HFFc6 (cell line): ENCODE results near the gene WDR55. TPM values are rescaled to one million over a fixed set of nuclear protein-coding genes. Genes with fewer than 3 reads are reported as not detected.
"Not testable (repeated sequence)": the region's sequence is repeated elsewhere in the genome, so short reads cannot be mapped to it uniquely, and the experiment has no call there.

Experiments used
- DNase-seq: peaks from one replicate; pipeline ENCODE4 v3.0.0-alpha.2; 2018
- H3K27ac Mint-ChIP-seq: 2 replicates; pipeline ENCODE4 v1.8.0; 2020; ENCODE audit warnings: mild to moderate bottlenecking, mixed read lengths
- H3K27me3 Mint-ChIP-seq: 2 replicates; pipeline ENCODE4 v1.8.0; 2021; ENCODE audit warnings: mild to moderate bottlenecking, moderate library complexity, mixed read lengths; ENCODE audit not compliant: insufficient read depth
- H3K36me3 Mint-ChIP-seq: 2 replicates; pipeline ENCODE4 v1.8.0; 2021; ENCODE audit warnings: low read depth, mixed read lengths
- H3K4me1 Mint-ChIP-seq: 2 replicates; pipeline ENCODE4 v1.8.0; 2020; ENCODE audit warnings: low read depth, mixed read lengths
- H3K4me3 Mint-ChIP-seq: 2 replicates; pipeline ENCODE4 v1.8.0; 2020; ENCODE audit warnings: mild to moderate bottlenecking, moderate library complexity, mixed read lengths
- H3K9me3 Mint-ChIP-seq: 2 replicates; pipeline ENCODE4 v1.8.0; 2020; ENCODE audit warnings: mild to moderate bottlenecking, mixed read lengths
- total RNA-seq, 6 experiments: library from RNA; stranded (reverse); fragmentation: NEBNext Ultra II Directional; extraction: Animal tissue kit (Norgen Biotek cat#: 25700); gene quantifications; 2 replicates in 1 of 6; 3 replicates in 5 of 6; pipeline ENCODE4 v1.2.3, GENCODE V29; 2021
- TF ChIP-seq, protein P1 (sequence below): fragments of 200-600 bp; sonication (generic); IDR thresholded peaks from 2 replicates; pipeline ENCODE4 v1.5.0; 2021; ENCODE audit warnings: antibody characterized with exemption, mild to moderate bottlenecking

Gene WDR55
- total RNA-seq, 6 experiments from 2014 or later: 23.7 to 28.3 (median 25.8) TPM

DNA sequence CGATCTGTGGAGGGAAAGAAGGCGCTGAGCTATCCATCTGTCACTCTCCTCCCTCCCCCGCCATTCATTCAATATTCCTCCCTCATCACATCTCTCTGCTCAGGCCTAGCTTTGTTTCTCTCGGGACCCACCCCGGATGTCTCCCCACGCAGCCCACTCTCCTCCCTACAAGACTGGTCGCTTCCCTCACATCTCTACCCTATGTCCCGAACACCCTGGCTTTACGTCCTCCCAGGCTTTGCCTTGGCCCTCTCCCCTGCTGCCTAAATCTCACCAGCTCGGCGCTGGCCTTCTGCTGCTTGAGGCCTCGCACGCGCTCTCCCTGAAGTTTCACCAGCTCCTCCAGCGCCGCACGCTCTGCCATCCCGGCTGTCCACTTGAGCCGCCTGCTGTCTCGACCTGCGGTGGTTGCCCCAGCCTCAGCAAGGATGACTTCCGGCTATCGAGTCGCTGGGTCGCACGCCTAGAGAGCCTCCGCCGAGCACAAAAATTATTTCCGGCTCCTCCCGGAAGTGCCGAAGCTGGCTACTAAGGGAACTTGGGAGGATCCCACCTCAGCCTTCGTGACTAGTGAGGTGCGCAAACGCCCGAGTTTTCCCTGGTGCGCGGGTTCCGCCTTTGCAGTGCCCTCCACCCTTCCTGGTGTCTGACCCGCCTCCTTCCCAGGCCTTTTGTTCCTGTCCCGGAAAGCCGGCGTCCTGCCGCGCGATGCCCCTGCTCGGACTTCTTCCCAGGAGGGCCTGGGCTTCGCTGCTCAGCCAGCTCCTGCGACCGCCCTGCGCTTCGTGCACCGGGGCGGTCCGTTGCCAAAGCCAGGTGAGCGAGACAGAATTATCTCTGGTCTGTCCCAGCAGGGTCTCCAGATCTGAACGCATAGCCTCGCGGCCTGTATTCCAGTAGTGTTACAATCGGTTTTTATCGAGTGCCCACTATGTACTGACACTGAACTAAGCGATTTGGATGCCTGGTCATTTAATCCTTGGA lies 26.5 kb downstream of the WDR55 start, which contains the start of the genes HARS1 and HARS2:
Gene HARS1, minus strand, starts transcription at position 430 of the 984 bp plus-strand sequence. Its CDS starts 66 bp downstream, at position 364.
Gene HARS2, plus strand, starts transcription at position 515 of the 984 bp plus-strand sequence. Its CDS starts 194 bp downstream, at position 709.
- Mint-ChIP-seq H3K4me1 (peaks cover 44% of the 10 kb centered on the region), H3K27me3 (no peaks in the 10 kb centered on the region), H3K4me3 (peak within 1 kb of the TSS; percentile 97), H3K27ac (peak within 1 kb of the TSS; percentile 95), H3K9me3 (no peaks in the 10 kb centered on the region), H3K36me3 (peaks cover 24% of the 10 kb centered on the region)
- DNase-seq: peak; percentile 98
- TF ChIP-seq, protein P1, sequence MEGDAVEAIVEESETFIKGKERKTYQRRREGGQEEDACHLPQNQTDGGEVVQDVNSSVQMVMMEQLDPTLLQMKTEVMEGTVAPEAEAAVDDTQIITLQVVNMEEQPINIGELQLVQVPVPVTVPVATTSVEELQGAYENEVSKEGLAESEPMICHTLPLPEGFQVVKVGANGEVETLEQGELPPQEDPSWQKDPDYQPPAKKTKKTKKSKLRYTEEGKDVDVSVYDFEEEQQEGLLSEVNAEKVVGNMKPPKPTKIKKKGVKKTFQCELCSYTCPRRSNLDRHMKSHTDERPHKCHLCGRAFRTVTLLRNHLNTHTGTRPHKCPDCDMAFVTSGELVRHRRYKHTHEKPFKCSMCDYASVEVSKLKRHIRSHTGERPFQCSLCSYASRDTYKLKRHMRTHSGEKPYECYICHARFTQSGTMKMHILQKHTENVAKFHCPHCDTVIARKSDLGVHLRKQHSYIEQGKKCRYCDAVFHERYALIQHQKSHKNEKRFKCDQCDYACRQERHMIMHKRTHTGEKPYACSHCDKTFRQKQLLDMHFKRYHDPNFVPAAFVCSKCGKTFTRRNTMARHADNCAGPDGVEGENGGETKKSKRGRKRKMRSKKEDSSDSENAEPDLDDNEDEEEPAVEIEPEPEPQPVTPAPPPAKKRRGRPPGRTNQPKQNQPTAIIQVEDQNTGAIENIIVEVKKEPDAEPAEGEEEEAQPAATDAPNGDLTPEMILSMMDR: no peak

DNA sequence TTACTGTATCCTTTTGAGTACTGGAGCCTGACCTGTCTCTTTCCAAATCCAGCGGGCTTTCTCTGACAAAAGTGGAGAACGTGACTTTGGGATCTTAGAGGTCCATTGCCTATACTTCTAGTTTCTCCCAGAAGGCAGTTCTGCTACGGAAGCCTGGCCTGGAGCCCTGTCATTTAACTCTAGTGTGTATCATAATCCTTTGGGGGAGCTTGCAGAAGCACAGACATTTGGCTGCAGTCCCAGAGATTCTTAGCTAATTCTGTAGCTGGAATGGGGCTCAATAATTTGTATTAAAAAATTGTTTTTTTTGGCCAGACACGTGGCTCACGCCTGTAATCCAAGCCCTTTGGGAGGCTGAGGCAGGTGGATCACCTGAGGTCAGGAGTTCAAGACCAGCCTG lies 29.6 kb downstream of the WDR55 start:
- Mint-ChIP-seq H3K27ac (no peak overlapping the region), H3K4me1 (peaks cover 35% of the 10 kb centered on the region), H3K9me3 (no peaks in the 10 kb centered on the region), H3K27me3 (no peaks in the 10 kb centered on the region), H3K4me3 (no peak overlapping the region), H3K36me3 (peaks cover 41% of the 10 kb centered on the region)
- TF ChIP-seq, protein P1: no peak
- no peak for DNase-seq

DNA sequence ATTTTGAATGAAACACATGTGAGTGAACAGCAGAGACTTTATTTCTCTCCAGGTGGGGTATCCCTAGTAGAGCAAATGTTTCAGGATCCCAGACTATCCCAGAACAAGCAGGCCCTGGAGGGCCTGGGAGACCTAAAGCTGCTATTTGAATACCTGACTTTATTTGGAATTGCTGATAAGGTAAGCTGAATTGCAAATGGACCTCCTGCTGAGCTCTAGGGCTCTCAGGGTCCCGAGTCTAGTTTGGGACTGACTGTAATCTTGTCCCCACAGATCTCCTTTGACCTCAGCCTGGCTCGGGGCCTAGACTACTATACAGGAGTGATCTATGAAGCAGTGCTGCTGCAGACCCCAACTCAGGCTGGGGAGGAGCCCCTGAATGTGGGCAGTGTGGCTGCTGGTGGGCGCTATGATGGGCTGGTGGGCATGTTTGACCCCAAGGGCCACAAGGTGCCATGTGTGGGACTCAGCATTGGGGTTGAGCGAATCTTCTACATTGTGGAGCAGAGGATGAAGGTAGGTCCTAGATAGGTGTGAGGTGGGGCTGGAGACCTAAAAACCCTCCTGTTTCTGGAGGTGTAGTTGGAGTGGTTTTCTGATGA lies 32.3 kb downstream of the WDR55 start:
- no peaks in the 10 kb centered on the region for H3K9me3 Mint-ChIP-seq
- H3K4me3 Mint-ChIP-seq: no peak overlapping the region
- peaks cover 39% of the 10 kb centered on the region for H3K4me1 Mint-ChIP-seq
- no peak overlapping the region for H3K27ac Mint-ChIP-seq
- TF ChIP-seq, protein P1: no peak
- DNase-seq: no peak
- no peaks in the 10 kb centered on the region for H3K27me3 Mint-ChIP-seq
- peaks cover 50% of the 10 kb centered on the region for H3K36me3 Mint-ChIP-seq

DNA sequence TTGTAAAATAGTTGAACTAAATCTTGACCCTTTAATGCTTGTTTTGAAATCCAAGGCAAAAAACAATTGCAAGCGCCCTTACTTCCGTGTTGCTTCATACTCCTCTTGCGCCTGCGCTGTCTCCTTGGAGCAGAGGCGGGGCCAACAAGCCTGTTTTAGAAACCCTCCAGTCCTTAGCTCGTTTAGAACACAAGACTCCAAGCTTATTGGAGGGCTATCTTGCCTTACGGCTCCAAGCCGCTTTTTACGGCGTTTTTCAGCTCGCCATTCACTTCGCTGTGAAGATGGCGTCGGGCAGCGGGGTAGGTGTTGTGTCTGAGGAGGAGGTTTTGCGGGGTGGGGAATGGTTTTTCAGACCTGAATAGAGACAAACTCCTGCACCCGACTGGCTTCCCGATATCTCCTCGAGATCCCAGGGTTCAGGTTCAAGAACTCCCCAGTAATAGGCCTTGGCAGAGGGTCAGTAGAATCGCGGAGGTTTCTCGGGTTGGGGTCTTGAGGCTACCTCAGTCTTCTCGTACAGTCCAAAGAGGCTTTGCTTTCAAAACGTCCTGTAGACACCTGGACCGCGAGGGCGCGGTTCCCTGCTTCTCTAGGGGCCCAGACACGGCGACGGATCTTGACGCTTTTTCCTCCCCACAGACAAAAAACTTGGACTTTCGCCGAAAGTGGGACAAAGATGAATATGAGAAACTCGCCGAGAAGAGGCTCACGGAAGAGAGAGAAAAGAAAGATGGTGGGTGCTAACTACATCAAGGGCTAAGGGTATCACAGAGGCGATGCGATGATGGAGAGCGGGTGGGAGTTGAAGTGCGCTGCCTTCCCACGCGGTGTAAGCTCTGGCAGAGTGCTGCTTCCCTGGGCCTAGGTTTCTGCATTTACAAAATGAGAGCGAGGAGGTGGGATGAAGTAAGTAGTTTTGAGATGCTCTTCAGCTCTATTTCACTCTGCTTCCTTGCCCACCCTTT lies 35.8 kb downstream of the WDR55 start, which contains the start of gene ZMAT2:
Gene ZMAT2, plus strand, starts transcription at position 271 of the 968 bp plus-strand sequence. Its CDS starts 14 bp downstream, at position 285.
- Mint-ChIP-seq H3K9me3 (no peaks in the 10 kb centered on the region), H3K27me3 (no peaks in the 10 kb centered on the region), H3K4me3 (peak within 1 kb of the TSS; percentile 97), H3K4me1 (peaks cover 22% of the 10 kb centered on the region), H3K36me3 (peaks cover 55% of the 10 kb centered on the region), H3K27ac (peak within 1 kb of the TSS; percentile 84)
- TF ChIP-seq, protein P1: no peak
- DNase-seq: peak; percentile 99

DNA sequence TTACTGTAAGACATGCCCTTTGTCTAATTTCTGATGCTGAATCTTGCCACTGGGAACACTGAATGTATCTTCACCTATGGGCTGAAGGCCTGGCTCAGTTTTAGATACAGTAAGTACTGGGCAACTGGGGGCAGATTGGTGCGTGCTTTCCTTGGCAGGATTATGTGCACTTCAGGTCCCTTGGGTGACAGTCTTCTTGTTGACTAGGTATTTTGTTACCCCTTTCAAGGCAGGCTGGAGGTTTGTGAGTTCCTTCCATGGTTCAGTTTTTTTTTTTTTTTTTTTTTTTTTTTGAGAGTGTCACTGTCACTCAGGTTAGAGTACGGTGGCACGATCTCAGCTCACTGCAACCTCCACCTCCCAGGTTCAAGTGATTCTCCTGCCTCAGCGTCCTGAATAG lies 43.1 kb downstream of the WDR55 start:
- Mint-ChIP-seq H3K27me3 (peaks cover 4% of the 10 kb centered on the region; the same call in 1 of the 2 replicates), H3K4me3 (no peak overlapping the region), H3K36me3 (peaks cover 36% of the 10 kb centered on the region), H3K4me1 (peaks cover 19% of the 10 kb centered on the region), H3K27ac (no peak overlapping the region), H3K9me3 (no peaks in the 10 kb centered on the region)
- DNase-seq: no peak
- TF ChIP-seq, protein P1: no peak

DNA sequence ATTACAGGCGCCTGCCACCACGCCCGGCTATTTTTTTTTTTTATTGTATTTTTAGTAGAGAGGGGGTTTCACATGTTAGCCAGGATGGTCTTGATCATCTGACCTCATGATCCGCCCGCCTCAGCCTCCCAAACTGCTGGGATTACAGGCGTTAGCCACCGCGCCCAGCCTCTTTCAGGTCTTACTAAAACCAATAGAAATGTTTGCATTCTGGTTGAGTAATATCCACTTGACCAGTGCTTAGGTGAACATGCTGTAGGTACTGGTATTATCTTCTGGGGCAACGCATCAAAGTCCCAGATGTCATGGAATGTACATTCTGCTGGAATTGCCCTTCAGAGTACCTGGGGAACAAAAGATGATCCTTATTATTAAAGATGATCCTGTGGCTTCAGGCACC lies 44.1 kb downstream of the WDR55 start:
- DNase-seq, H3K4me3 Mint-ChIP-seq, H3K27ac Mint-ChIP-seq, H3K9me3 Mint-ChIP-seq, H3K27me3 Mint-ChIP-seq: not testable (repeated sequence)
- H3K36me3 Mint-ChIP-seq: peaks cover 32% of the 10 kb centered on the region
- peaks cover 25% of the 10 kb centered on the region for H3K4me1 Mint-ChIP-seq
